ENCODE measurements around the gene DIDO1. TPM values are rescaled to one million over a fixed set of nuclear protein-coding genes. Genes with fewer than 3 reads are reported as not detected.

The DIDO1 gene
- total and polyA plus RNA-seq, 2 of the 13 experiments (the other 11 are each of a cell fraction or from before 2014, with no cell fraction given), result 75.0 to 75.1 TPM

DNA sequence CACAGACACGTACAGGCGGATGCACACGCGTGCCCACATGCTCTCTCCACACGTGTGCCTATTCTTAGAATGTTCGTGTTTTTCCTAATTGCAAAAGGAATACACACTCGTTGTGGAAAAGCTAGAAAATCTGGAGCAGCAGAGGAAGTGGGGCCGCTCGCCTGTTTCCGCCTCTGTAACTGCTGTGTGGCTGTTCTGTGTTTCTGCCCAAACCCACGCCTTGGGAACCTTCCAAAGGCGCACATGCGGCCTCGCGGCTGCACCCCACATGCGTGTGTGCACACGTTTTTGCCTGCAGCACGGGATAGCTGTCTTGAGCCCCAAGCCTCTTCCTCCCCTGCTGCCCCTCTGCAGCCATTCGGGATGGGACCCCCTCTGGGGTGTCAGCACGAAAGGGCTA is 38.4 kb upstream of the DIDO1 start (continued):
- TF ChIP-seq, protein P1, sequence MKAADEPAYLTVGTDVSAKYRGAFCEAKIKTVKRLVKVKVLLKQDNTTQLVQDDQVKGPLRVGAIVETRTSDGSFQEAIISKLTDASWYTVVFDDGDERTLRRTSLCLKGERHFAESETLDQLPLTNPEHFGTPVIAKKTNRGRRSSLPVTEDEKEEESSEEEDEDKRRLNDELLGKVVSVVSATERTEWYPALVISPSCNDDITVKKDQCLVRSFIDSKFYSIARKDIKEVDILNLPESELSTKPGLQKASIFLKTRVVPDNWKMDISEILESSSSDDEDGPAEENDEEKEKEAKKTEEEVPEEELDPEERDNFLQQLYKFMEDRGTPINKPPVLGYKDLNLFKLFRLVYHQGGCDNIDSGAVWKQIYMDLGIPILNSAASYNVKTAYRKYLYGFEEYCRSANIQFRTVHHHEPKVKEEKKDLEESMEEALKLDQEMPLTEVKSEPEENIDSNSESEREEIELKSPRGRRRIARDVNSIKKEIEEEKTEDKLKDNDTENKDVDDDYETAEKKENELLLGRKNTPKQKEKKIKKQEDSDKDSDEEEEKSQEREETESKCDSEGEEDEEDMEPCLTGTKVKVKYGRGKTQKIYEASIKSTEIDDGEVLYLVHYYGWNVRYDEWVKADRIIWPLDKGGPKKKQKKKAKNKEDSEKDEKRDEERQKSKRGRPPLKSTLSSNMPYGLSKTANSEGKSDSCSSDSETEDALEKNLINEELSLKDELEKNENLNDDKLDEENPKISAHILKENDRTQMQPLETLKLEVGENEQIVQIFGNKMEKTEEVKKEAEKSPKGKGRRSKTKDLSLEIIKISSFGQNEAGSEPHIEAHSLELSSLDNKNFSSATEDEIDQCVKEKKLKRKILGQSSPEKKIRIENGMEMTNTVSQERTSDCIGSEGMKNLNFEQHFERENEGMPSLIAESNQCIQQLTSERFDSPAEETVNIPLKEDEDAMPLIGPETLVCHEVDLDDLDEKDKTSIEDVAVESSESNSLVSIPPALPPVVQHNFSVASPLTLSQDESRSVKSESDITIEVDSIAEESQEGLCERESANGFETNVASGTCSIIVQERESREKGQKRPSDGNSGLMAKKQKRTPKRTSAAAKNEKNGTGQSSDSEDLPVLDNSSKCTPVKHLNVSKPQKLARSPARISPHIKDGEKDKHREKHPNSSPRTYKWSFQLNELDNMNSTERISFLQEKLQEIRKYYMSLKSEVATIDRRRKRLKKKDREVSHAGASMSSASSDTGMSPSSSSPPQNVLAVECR (CRISPR knock-in tag; IDR thresholded peaks at IDR 0.05; ENCODE audit: borderline replicate concordance), result no peak
- TF ChIP-seq DPF2 (CRISPR knock-in tag; IDR thresholded peaks at IDR 0.05; ENCODE audit: borderline replicate concordance, low read depth), result no peak
- no peak for TF ChIP-seq CENPX (CRISPR knock-in tag; IDR thresholded peaks at IDR 0.05)
- no peak for TF ChIP-seq ZEB1 (IDR thresholded peaks at IDR 0.05; ENCODE audit: insufficient replicate concordance, low read depth)
- no peak for TF ChIP-seq ARNTL (CRISPR knock-in tag; IDR thresholded peaks at IDR 0.05)
- TF ChIP-seq MTA1 (CRISPR knock-in tag; IDR thresholded peaks at IDR 0.05; ENCODE audit: borderline replicate concordance), result 0 out of 2 replicates have a peak, but pooled peaks have one; percentile 50
- TF ChIP-seq ZNF234 (CRISPR knock-in tag; conservative IDR thresholded peaks at IDR 0.05), result no peak
- TF ChIP-seq, protein P2, sequence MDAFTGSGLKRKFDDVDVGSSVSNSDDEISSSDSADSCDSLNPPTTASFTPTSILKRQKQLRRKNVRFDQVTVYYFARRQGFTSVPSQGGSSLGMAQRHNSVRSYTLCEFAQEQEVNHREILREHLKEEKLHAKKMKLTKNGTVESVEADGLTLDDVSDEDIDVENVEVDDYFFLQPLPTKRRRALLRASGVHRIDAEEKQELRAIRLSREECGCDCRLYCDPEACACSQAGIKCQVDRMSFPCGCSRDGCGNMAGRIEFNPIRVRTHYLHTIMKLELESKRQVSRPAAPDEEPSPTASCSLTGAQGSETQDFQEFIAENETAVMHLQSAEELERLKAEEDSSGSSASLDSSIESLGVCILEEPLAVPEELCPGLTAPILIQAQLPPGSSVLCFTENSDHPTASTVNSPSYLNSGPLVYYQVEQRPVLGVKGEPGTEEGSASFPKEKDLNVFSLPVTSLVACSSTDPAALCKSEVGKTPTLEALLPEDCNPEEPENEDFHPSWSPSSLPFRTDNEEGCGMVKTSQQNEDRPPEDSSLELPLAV (CRISPR knock-in tag; conservative IDR thresholded peaks at IDR 0.05; ENCODE audit: low read depth), result no peak
- TF ChIP-seq KAT7 (CRISPR knock-in tag; IDR thresholded peaks at IDR 0.05; ENCODE audit: borderline replicate concordance), result no peak
- TF ChIP-seq, protein P3, sequence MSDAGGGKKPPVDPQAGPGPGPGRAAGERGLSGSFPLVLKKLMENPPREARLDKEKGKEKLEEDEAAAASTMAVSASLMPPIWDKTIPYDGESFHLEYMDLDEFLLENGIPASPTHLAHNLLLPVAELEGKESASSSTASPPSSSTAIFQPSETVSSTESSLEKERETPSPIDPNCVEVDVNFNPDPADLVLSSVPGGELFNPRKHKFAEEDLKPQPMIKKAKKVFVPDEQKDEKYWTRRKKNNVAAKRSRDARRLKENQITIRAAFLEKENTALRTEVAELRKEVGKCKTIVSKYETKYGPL (CRISPR knock-in tag; IDR thresholded peaks at IDR 0.05), result no peak
- no peak for TF ChIP-seq ZNF781 (CRISPR knock-in tag; IDR thresholded peaks at IDR 0.05; ENCODE audit: borderline replicate concordance, not compliant biosample characterization)
- TF ChIP-seq REL (CRISPR knock-in tag; conservative IDR thresholded peaks at IDR 0.05), result no peak
- TF ChIP-seq RBFOX2 (IDR thresholded peaks at IDR 0.05; ENCODE audit: low read depth, low read length), result peak; percentile 25; the same call in 1 of the 2 replicates
- no peak for TF ChIP-seq GTF3A (CRISPR knock-in tag; conservative IDR thresholded peaks at IDR 0.05)
- TF ChIP-seq MTF1 (CRISPR knock-in tag; IDR thresholded peaks at IDR 0.05), result no peak
- no peak for TF ChIP-seq ZNF615 (CRISPR knock-in tag; IDR thresholded peaks at IDR 0.05; ENCODE audit: borderline replicate concordance)
- TF ChIP-seq HNRNPK (IDR thresholded peaks at IDR 0.05; ENCODE audit: low read depth, low read length, poor library complexity, severe bottlenecking), result no peak
- 0 out of 2 replicates have a peak, but pooled peaks have one; percentile 12 for TF ChIP-seq HES4 (CRISPR knock-in tag; IDR thresholded peaks at IDR 0.05; ENCODE audit: borderline replicate concordance)
- TF ChIP-seq, protein P4, sequence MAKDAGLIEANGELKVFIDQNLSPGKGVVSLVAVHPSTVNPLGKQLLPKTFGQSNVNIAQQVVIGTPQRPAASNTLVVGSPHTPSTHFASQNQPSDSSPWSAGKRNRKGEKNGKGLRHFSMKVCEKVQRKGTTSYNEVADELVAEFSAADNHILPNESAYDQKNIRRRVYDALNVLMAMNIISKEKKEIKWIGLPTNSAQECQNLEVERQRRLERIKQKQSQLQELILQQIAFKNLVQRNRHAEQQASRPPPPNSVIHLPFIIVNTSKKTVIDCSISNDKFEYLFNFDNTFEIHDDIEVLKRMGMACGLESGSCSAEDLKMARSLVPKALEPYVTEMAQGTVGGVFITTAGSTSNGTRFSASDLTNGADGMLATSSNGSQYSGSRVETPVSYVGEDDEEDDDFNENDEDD (CRISPR knock-in tag; IDR thresholded peaks at IDR 0.05; ENCODE audit: borderline replicate concordance), result no peak
- no peak for TF ChIP-seq STAG1 (CRISPR knock-in tag; IDR thresholded peaks at IDR 0.05)
- no peak for TF ChIP-seq TCF7L2 (IDR thresholded peaks at IDR 0.05; ENCODE audit: low read depth, low read length)
- TF ChIP-seq HDAC1 (CRISPR knock-in tag; IDR thresholded peaks at IDR 0.05), result no peak

Measured in HepG2 (cell line).